22Rv1 (cell line): ENCODE measurements around the gene XKR3.
"Not testable (repeated sequence)": the region's sequence is repeated elsewhere in the genome, so short reads cannot be mapped to it uniquely, and the experiment has no call there.

ENCODE experiments used
- CTCF ChIP-seq: fragments of 450-650 bp; IDR thresholded peaks from 2 replicates; pipeline ENCODE4 v1.5.1; 2017; ENCODE audit warnings: mild to moderate bottlenecking
- ZFX ChIP-seq: fragments of 450-650 bp; IDR thresholded peaks from 2 replicates; pipeline ENCODE4 v1.6.1; 2017; ENCODE audit warnings: antibody characterized with exemption, borderline replicate concordance

GRCh38 chr22:16762224-16762623 lies 63.0 kb downstream of the XKR3 start:
- not testable (repeated sequence) for TF ChIP-seq CTCF, ZFX
